Measurements from ENCODE around the gene POLR2E. TPM values are rescaled to one million over a fixed set of nuclear protein-coding genes. Genes with fewer than 3 reads are reported as not detected.
A peak's percentile ranks its signal among the peaks of the same experiment; 100 is the strongest.

POLR2E gene
- total RNA-seq = 100 to 1,000 TPM; 176 to 177 TPM

- H3K36me3 Mint-ChIP-seq (ENCODE audit: low read depth) = peaks cover 24% of the 10 kb centered on the region
- DNase-seq = peak; percentile 98
- peaks cover 61% of the 10 kb centered on the region for H3K4me1 Mint-ChIP-seq (ENCODE audit: low read depth)
- peak; percentile 96 for ATAC-seq
- no peaks in the 10 kb centered on the region for H3K27me3 Mint-ChIP-seq (ENCODE audit: low read depth)
- H3K4me3 Mint-ChIP-seq = peak within 1 kb of the TSS; percentile 93
- no peaks in the 10 kb centered on the region for H3K9me3 Mint-ChIP-seq (ENCODE audit: insufficient read depth)
- H3K27ac Mint-ChIP-seq = peak within 1 kb of the TSS; percentile 86
- ChIA-PET POLR2A (interaction anchor here (0.8 to 2.2 kb wide), 5 partner anchors 9 to 69 kb away, joined by 3 to 10 read pairs (median 4); partner anchors contain the start of genes CNN2 and GPX4), CTCF (no interaction called here)
Measured at GRCh38 chr19:1094978-1095701, at the start of gene POLR2E. Gene POLR2E (minus strand): TSS chr19:1095375. CDS start chr19:1095315, 60 bp downstream.

GRCh38 chr19:1144741-1145140, 49.6 kb upstream of the POLR2E start:
- ChIA-PET CTCF (no interaction called here), POLR2A (no interaction called here)
- H3K36me3 Mint-ChIP-seq (ENCODE audit: low read depth) = peaks cover 33% of the 10 kb centered on the region
- DNase-seq = no peak
- no peaks in the 10 kb centered on the region for H3K9me3 Mint-ChIP-seq (ENCODE audit: insufficient read depth)
- no peak overlapping the region for H3K4me3 Mint-ChIP-seq
- no peak overlapping the region for H3K27ac Mint-ChIP-seq
- H3K27me3 Mint-ChIP-seq (ENCODE audit: low read depth) = no peaks in the 10 kb centered on the region
- no peak for ATAC-seq
- H3K4me1 Mint-ChIP-seq (ENCODE audit: low read depth) = peaks cover 3% of the 10 kb centered on the region

DNA sequence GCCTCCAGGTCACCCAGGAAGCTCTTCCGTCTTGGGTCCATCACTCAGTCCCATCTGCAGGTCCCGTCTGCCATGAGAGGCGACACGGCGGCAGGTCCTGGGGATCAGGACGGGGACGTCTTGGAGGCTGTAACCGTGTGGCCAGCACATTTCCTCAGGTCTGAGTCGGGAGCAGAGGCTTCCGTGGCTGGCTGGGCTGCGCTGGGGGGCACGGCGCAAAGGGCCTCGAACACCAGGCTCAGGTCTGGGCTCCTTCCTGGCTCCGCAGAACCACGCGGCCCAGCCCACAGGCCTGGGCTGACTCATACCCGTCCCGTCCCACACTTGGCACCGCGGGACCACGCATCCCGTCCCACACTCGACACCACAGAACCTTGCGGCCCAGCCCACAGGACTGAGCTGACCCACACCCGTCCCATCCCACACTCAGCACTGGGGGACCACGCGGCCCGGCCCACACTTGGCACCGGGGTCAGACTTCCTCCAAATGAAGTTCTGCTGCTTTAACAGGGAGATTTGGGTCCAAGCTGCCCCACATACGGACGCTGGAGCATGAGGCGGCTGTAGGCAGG, 48.7 kb upstream of the POLR2E start:
- no peak overlapping the region for H3K27ac Mint-ChIP-seq

GRCh38 chr19:1141944-1142343, 46.8 kb upstream of the POLR2E start:
- Mint-ChIP-seq H3K4me3 (no peak overlapping the region), H3K27me3 (ENCODE audit: low read depth) (no peaks in the 10 kb centered on the region), H3K27ac (no peak overlapping the region), H3K36me3 (ENCODE audit: low read depth) (peaks cover 39% of the 10 kb centered on the region), H3K9me3 (ENCODE audit: insufficient read depth) (no peaks in the 10 kb centered on the region), H3K4me1 (ENCODE audit: low read depth) (peaks cover 3% of the 10 kb centered on the region)
- ChIA-PET POLR2A (no interaction called here), CTCF (no interaction called here)
- no peak for DNase-seq
- ATAC-seq = no peak

More for the DNA sequence above, 48.7 kb upstream of the POLR2E start:
- peaks cover 39% of the 10 kb centered on the region for H3K36me3 Mint-ChIP-seq (ENCODE audit: low read depth)
- H3K27me3 Mint-ChIP-seq (ENCODE audit: low read depth) = no peaks in the 10 kb centered on the region
- no peak overlapping the region for H3K4me3 Mint-ChIP-seq
- H3K9me3 Mint-ChIP-seq (ENCODE audit: insufficient read depth) = no peaks in the 10 kb centered on the region
- peaks cover 3% of the 10 kb centered on the region for H3K4me1 Mint-ChIP-seq (ENCODE audit: low read depth)
- no peak for ATAC-seq
- ChIA-PET CTCF (no interaction called here), POLR2A (no interaction called here)
- no peak for DNase-seq

GRCh38 chr19:1140272-1141027, 45.3 kb upstream of the POLR2E start:
- H3K27me3 Mint-ChIP-seq (ENCODE audit: low read depth) = no peaks in the 10 kb centered on the region
- H3K36me3 Mint-ChIP-seq (ENCODE audit: low read depth) = peaks cover 37% of the 10 kb centered on the region
- no peaks in the 10 kb centered on the region for H3K9me3 Mint-ChIP-seq (ENCODE audit: insufficient read depth)
- ATAC-seq (no peak), DNase-seq (no peak)
- no peak overlapping the region for H3K4me3 Mint-ChIP-seq
- ChIA-PET POLR2A (no interaction called here), CTCF (interaction anchor here (0.9 kb wide), 1 partner anchor 52 kb away, joined by 3 read pairs; no protein-coding TSS in a partner anchor)
- H3K27ac Mint-ChIP-seq = no peak overlapping the region
- H3K4me1 Mint-ChIP-seq (ENCODE audit: low read depth) = peaks cover 6% of the 10 kb centered on the region

GRCh38 chr19:1139126-1139525, 44.0 kb upstream of the POLR2E start:
- Mint-ChIP-seq H3K27me3 (ENCODE audit: low read depth) (no peaks in the 10 kb centered on the region), H3K4me3 (no peak overlapping the region), H3K36me3 (ENCODE audit: low read depth) (peaks cover 30% of the 10 kb centered on the region), H3K9me3 (ENCODE audit: insufficient read depth) (no peaks in the 10 kb centered on the region), H3K27ac (no peak overlapping the region), H3K4me1 (ENCODE audit: low read depth) (peaks cover 4% of the 10 kb centered on the region)
- ChIA-PET CTCF (no interaction called here), POLR2A (no interaction called here)
- ATAC-seq (no peak), DNase-seq (no peak)

DNA sequence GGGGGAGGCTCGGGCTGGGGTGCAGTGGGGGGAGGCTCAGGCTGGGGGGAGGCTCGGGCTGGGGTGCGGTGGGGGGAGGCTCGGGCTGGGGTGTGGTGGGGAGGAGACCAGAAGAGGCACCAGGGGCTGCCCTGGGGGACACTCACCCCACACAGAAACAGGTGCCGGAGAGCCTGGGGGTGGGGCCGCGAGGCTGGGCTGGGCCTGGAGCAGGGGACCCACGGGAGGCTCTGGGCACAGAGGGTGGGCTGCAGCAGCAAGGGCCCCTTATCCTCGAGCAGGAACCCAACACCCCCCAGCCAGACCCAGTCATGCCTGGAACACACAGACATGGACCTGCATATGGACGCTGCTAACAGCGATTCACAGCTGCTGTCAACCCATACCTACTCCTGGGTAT, 42.9 kb upstream of the POLR2E start:
- CTCF ChIA-PET = no interaction called here
- ATAC-seq = no peak

GRCh38 chr19:1136621-1137317, 41.6 kb upstream of the POLR2E start:
- CTCF ChIA-PET = no interaction called here
- no peak overlapping the region for H3K4me3 Mint-ChIP-seq
- POLR2A ChIA-PET = no interaction called here
- no peaks in the 10 kb centered on the region for H3K9me3 Mint-ChIP-seq (ENCODE audit: insufficient read depth)
- DNase-seq (no peak), ATAC-seq (no peak)
- H3K27me3 Mint-ChIP-seq (ENCODE audit: low read depth) = no peaks in the 10 kb centered on the region
- peak overlapping the region; percentile 71 for H3K27ac Mint-ChIP-seq
- H3K36me3 Mint-ChIP-seq (ENCODE audit: low read depth) = peaks cover 13% of the 10 kb centered on the region
- peaks cover 18% of the 10 kb centered on the region for H3K4me1 Mint-ChIP-seq (ENCODE audit: low read depth)

More for the DNA sequence above, 42.9 kb upstream of the POLR2E start:
- POLR2A ChIA-PET = no interaction called here
- peaks cover 11% of the 10 kb centered on the region for H3K4me1 Mint-ChIP-seq (ENCODE audit: low read depth)
- no peaks in the 10 kb centered on the region for H3K9me3 Mint-ChIP-seq (ENCODE audit: insufficient read depth)
- DNase-seq = no peak
- H3K27ac Mint-ChIP-seq = no peak overlapping the region
- H3K4me3 Mint-ChIP-seq = no peak overlapping the region
- peaks cover 22% of the 10 kb centered on the region for H3K36me3 Mint-ChIP-seq (ENCODE audit: low read depth)
- no peaks in the 10 kb centered on the region for H3K27me3 Mint-ChIP-seq (ENCODE audit: low read depth)

GRCh38 chr19:1136201-1136600, 41.0 kb upstream of the POLR2E start:
- no peaks in the 10 kb centered on the region for H3K27me3 Mint-ChIP-seq (ENCODE audit: low read depth)
- H3K9me3 Mint-ChIP-seq (ENCODE audit: insufficient read depth) = no peaks in the 10 kb centered on the region
- ATAC-seq (no peak), DNase-seq (no peak)
- no peak overlapping the region for H3K4me3 Mint-ChIP-seq
- peaks cover 20% of the 10 kb centered on the region for H3K4me1 Mint-ChIP-seq (ENCODE audit: low read depth)
- ChIA-PET CTCF (no interaction called here), POLR2A (no interaction called here)
- no peak overlapping the region for H3K27ac Mint-ChIP-seq
- peaks cover 13% of the 10 kb centered on the region for H3K36me3 Mint-ChIP-seq (ENCODE audit: low read depth)

DNA sequence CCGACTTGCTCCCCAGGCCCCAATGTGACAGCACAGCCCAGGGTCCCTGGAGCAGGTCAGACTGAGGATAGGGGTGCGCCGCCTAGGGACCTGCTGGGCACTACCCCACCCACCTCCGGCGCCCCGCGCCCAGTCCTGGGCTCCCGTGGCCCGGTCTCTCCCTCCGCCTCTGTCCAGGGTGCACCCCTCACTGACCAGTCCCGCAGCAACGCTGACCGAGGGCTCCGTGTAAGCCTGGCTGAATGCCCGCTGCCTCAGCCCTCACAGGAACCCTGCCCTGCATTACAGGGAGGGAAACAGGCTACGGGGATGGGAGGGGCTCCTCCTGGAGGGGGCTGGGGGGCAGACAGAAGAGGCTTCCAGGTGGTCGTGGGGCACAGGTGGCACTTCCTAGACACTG, 40.3 kb upstream of the POLR2E start:
- peaks cover 26% of the 10 kb centered on the region for H3K4me1 Mint-ChIP-seq (ENCODE audit: low read depth)
- no peaks in the 10 kb centered on the region for H3K27me3 Mint-ChIP-seq (ENCODE audit: low read depth)
- peaks cover 13% of the 10 kb centered on the region for H3K36me3 Mint-ChIP-seq (ENCODE audit: low read depth)
- ATAC-seq (no peak), DNase-seq (no peak)
- no peaks in the 10 kb centered on the region for H3K9me3 Mint-ChIP-seq (ENCODE audit: insufficient read depth)
- ChIA-PET CTCF (no interaction called here), POLR2A (no interaction called here)
- H3K4me3 Mint-ChIP-seq = no peak overlapping the region
- H3K27ac Mint-ChIP-seq = no peak overlapping the region

- H3K4me3 Mint-ChIP-seq = no peak overlapping the region
- peaks cover 8% of the 10 kb centered on the region for H3K36me3 Mint-ChIP-seq (ENCODE audit: low read depth)
- ChIA-PET CTCF (interaction anchor here (0.6 to 2.8 kb wide), 2 partner anchors 22 to 54 kb away, joined by 3 to 11 read pairs; no protein-coding TSS in a partner anchor), POLR2A (no interaction called here)
- no peaks in the 10 kb centered on the region for H3K27me3 Mint-ChIP-seq (ENCODE audit: low read depth)
- no peaks in the 10 kb centered on the region for H3K9me3 Mint-ChIP-seq (ENCODE audit: insufficient read depth)
- ATAC-seq = no peak
- peaks cover 32% of the 10 kb centered on the region for H3K4me1 Mint-ChIP-seq (ENCODE audit: low read depth)
- DNase-seq = no peak
- H3K27ac Mint-ChIP-seq = peak overlapping the region; percentile 15
Measured at GRCh38 chr19:1134431-1134830, 39.3 kb upstream of the POLR2E start.

All from activated CD8-positive, alpha-beta T cell treated with anti-CD3 and anti-CD28 coated beads, Interleukin-2, amount 10 ng/mL, durations not matched to agents 7 days and 5 days (primary cell).